Measurements from ENCODE around the gene FNDC8.
A peak's percentile ranks its signal among the peaks of the same experiment; 100 is the strongest.
"Not testable (repeated sequence)": the region's sequence is repeated elsewhere in the genome, so short reads cannot be mapped to it uniquely, and the experiment has no call there.

Gene FNDC8

GRCh38 chr17:35142467-35142796 is 21.0 kb downstream of the FNDC8 start:
- no peak for DNase-seq (ENCODE audit: low spot score)

DNA sequence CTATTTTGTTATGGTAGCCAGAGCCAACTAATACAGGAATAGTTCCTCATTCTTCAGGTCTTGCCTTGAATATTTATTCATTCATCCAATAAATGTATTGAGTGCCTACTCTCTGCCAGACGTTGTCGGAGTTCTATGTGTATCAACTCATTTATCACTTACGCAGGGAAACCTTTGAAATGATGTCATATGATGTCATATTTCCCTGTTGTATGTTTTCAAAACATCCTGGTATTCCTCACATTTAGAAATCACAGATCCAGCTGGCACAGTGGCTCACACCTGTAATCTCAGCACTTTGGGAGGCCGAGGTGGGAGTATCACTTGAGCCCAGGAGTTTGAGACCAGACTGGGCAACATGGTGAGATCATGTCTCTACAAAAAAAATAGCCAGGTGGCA is 23.4 kb downstream of the FNDC8 start:
- no peak for DNase-seq (ENCODE audit: low spot score)

DNA sequence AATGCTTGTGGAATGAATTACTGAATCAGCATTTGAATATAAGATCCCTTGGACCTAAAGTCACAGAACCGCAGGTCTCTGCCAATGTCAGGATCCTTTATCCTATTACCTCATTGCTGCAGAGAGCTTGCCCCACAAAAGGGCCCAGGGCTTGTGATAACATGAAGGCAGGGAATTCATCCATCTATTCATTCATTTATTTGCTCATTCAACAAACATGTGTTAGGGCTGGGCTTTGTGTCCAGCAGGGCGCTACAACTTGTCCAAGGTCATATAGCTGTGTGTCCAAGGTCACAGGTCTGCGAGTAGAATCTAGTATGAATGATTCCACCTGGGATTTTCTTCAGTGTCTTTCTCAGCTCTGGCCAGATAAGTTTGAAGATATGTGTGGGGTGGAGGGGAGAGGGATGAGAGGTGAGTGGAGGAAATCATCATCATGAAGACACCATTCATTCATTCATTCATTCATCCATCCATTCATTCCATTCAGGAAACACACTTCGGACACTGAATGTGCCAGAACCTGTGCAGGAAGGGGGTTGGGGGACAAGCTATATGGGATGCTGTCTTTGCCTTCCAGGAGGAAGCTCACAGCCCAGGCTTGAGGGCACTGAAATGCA is 24.9 kb downstream of the FNDC8 start:
- no peak for DNase-seq (ENCODE audit: low spot score)

DNA sequence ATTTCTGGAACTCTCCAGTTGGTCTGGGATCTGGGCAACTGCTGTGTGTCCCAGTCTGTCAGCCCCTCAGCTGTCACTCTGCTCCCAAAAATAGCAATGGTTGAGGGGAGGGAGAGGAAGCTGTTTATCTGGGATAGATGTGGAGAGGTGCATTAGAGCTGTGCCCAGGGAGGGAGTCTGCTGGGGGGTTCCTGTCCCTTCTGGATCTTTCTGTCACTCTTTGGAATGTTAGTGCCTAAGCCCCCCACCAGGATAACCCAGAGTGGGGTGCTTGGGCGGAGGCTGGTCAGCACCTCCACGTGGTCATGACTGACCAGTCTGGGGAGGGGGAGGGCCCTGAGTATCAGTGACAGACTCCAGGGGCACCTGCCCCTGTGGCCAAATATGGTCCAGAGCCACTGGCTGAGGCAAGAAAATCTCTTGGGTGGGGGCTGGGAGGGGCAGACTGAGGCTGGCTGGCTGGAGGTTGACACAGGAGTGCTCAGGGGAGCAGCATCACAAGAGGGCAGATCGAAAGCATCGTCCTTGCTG is 26.0 kb downstream of the FNDC8 start, which contains the start of gene UNC45B:
Gene UNC45B, plus strand, starts transcription at position 443 of the 531 bp plus-strand sequence. CDS start 447 bp downstream, outside the sequence.
- no peak for DNase-seq (ENCODE audit: low spot score)

DNA sequence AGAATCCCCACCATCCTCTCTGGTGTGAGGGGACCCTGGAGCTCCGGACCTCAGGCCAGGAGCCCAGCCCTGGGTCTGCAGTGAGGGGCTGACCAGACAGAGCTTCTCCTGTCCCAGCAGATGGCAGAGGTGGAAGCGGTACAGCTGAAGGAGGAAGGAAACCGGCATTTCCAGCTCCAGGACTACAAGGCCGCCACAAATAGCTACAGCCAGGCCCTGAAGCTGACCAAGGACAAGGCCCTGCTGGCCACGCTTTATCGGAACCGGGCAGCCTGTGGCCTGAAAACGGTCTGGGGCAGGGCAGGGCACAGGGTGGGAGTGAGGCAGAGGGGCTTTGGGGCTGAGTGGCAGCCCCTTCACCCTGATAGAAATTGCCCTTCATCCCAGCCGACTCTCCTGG is 26.7 kb downstream of the FNDC8 start:
- no peak for DNase-seq (ENCODE audit: low spot score)

GRCh38 chr17:35149941-35150340 is 28.5 kb downstream of the FNDC8 start:
- no peak for DNase-seq (ENCODE audit: low spot score)

DNA sequence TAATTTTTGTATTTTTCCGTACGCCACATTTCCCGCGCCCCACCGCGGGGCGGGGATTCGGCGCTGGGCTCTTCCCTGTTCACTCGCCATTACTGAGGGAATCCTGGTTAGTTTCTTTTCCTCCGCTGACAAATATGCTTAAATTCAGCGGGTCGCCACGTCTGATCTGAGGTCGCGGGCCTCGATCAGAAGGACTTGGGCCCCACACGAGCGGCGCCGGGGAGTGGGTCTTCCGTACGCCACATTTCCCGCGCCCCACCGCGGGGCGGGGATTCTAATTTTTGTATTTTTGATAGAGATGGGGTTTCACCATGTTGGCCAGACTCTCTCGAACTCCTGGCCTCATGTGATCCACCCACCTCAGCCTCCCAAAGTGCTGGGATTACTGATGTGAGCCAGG is 29.7 kb downstream of the FNDC8 start:
- DNase-seq (ENCODE audit: low spot score), result not testable (repeated sequence)

DNA sequence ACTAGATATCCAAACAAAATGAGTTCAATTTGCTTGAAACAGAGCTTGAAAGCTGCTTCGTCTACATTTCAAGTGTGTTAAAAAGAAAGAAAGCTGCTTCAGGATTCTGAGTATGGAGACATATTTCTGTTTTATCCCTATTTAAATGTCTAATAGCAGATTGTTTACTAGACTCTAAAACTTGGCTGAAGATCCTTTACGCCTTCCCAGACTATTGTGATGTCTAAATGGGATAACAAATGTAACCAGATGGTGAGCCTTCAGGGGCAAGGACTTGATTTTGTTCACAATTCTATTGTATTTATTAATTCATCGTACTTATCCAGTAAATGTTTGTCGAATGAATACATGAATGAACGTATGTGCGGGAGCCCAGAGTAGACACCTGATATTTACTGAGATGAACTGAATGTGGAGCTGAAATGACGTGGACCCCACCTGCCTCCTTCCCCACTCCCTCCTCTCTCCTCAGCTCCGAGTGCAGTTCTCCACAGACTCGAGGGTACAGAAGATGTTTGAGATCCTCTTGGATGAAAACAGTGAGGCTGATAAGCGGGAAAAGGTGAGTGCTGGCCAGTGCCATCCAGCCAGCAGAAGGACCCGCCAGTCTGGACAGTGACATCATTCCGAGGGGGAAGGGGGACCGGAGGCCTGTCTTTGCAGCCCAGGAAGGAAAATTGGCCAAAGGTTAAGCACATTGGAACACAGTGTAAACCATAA is 31.2 kb downstream of the FNDC8 start:
- DNase-seq (ENCODE audit: low spot score), result no peak

DNA sequence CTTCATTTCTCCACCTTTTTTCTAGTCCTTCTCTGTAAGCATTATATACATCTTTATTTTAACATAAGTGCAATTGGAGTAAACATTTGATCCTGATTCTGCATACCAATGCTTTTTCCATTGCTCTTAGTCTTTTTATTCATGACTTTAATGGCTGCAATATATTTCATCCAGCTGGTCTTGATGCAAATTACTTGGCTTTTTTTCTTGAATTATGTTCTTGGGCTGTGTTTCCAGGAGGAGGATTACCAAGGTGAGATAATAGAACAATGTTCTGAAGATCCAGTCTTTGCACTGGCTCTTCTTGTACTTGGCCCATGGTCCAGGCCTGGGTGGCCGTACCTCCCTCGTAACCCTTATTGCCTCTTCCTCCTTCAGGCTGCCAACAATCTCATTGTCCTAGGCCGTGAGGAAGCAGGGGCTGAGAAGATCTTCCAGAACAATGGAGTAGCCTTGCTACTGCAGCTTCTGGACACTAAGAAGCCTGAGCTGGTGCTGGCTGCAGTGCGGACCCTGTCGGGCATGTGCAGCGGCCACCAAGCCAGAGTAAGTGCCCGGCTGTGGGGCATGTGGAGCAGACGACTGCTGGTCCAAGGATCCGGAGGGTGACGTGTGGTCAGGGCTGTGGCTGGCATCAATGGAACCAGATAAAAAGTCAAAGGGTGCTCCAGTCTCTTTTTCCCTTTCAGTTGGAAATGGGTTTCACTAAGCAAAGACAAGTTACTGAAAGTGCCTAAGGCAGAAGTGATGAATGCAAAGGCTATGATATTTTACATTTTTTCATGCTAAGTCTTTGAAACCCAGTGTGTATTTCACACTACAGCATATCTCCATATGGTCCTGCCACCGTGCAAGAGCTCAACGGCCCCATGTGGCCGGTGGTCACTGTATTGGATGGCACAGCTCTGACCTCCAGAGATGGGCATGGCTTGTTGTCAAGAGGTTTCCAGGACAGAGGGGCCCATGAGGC is 33.1 kb downstream of the FNDC8 start:
- DNase-seq (ENCODE audit: low spot score), result no peak

GRCh38 chr17:35155246-35155645 is 33.8 kb downstream of the FNDC8 start:
- no peak for DNase-seq (ENCODE audit: low spot score)

DNA sequence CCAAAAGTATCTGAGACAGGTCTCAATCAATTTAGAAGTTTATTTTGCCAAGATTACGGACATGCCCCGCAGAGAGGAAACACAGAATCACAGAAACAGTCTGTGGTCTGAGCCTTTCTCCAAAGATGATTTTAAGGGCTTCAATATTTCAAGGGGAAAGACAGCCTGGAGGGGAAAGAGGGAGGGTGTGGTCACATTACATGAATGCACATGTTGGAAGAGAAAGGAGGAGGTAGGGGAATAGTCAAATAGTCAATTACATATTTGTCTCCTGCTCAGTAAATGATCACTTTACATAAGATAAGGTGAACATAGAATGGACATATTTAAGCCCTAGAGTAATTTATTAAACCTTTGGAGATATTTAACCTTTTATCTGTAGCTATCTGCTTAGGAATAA is 38.5 kb downstream of the FNDC8 start:
- no peak for DNase-seq (ENCODE audit: low spot score)

GRCh38 chr17:35160354-35161201 is 39.2 kb downstream of the FNDC8 start:
- peak; percentile 48 for DNase-seq (ENCODE audit: low spot score)

DNA sequence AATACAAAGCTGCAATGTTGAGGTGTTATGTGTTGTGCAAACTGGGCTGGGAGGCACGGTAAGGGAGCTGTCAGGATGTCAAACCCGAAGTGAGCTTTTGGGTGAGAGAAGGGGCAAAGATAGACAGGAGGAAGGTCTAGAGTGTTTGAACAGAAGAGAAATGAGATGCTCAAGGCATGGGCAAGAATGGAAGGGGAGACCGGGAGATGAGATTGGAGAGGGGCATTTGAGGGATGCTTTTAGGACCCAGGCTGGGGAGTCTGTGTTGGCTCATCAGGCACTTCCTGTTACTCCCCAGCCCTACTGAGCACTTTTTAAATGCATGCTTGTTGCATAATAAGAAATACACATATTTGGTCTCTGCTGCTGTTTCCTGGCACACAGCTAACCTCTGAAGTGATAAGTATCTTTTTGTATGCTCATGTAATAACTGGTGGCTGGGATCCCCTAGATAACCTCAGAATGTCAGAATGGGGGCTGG is 39.9 kb downstream of the FNDC8 start:
- no peak for DNase-seq (ENCODE audit: low spot score)

DNA sequence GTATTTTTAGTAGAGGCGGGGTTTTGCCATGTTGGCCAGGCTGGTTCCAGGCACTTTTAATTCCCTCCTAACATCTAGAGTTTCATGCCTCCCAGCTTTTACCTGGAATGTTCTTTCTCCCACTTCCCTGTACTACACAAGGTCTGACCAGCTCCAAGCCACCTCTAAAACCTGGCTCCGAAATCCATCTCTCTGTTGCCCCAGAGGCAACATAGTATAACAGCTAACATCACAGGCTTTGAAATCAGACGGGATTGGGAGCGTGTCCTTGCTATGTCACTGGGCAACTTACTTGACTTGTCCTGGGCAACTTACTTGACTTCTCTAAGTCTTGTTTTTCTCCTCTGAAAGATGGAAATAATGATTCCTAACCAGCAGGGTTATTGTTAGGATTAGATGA is 41.3 kb downstream of the FNDC8 start:
- no peak for DNase-seq (ENCODE audit: low spot score)

DNA sequence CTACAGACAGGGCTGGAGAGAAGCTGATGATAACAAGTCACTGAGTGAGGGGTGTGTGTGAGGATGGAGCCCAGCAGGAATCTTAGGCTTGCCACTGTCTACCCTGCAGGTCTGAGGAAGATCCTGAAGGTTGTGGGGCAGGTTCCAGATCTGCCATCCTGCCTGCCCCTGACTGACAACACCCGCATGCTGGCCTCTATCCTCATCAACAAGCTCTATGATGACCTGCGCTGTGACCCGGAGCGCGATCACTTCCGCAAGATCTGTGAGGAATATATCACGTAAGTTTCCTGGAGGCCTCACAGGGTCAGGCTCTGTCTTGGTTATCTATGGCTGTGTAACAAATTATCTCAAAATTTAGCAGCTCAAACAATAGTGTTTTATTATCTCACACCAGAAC is 42.5 kb downstream of the FNDC8 start:
- DNase-seq (ENCODE audit: low spot score), result no peak

- DNase-seq (ENCODE audit: low spot score), result no peak
These were observed 43.3 kb downstream of the FNDC8 start for GRCh38 chr17:35164716-35165115.

GRCh38 chr17:35166526-35166925 is 45.1 kb downstream of the FNDC8 start:
- no peak for DNase-seq (ENCODE audit: low spot score)

DNA sequence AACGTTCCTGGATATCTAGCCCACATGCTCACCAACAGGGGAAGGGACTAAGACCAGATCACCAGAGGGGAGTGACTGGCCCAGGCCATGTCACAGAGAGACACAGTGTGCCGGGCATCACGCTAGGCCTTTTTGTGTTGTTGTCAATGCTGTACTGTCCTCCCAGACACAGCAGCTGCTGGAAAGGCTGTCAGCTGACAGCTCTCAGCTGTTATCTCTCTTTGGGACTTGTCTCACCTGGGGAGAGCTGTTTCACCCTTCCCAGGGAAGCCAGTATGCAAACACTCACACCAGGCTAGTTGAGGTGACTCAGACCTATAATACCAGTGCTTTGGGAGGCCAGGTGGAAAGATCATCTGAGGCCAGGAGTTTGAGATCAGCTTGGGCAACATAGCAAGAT is 45.6 kb downstream of the FNDC8 start:
- no peak for DNase-seq (ENCODE audit: low spot score)

DNA sequence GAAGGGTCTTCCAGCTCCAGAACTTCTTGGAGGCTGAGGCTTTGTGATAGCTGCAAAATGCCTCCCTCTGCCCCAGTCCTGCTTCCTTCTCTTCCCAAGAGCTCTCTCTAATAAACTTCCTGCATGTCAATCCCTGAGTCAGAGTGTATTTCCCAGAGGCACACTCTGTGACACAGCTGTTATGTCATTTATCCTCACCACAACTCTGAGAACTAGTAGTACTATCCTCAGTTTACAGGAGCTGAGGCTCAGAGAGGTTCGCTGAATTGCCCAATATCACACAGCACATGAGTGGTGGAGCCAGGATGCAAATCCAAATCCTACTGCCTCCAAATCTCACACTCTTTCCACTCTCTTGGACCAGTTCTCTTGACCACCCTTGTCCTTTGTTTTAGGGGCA is 46.3 kb downstream of the FNDC8 start:
- DNase-seq (ENCODE audit: low spot score), result no peak

DNA sequence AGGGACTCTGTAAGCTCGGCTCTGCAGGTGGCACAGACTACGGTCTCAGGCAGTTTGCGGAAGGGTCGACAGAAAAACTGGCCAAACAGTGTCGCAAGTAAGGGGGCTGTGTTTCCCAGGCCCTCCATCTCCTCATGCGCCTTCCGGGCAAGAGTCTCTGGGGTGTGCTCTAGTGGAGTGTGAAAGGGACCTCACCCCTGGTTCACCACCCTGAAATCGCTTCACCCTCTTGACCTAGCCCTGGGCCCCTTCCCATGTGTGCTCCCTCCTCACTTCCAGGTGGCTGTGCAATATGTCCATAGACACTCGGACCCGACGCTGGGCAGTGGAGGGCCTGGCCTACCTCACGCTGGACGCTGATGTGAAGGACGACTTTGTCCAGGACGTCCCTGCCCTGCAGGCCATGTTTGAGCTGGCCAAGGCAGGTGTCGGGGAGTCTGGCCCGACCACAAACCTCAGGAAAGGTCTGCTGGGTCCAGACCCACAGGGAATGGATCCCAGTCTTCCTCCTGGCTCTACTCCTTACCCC is 48.5 kb downstream of the FNDC8 start:
- no peak for DNase-seq (ENCODE audit: low spot score)

Data from SW480 (cell line).